BE2C (cell line): ENCODE results near the gene FAM180B.

ENCODE experiments used
- DNase-seq: peaks from one replicate; pipeline ENCODE4 v3.0.0-alpha.2; 2020
- H3K27me3 ChIP-seq: fragments of 250-450 bp; sonication (Bioruptor Pico); 2 replicates; pipeline ENCODE4 v1.5.1; 2020; ENCODE audit warnings: mild to moderate bottlenecking
- H3K36me3 ChIP-seq: fragments of 250-450 bp; sonication (Bioruptor Pico); 2 replicates; pipeline ENCODE4 v1.5.1; 2020; ENCODE audit warnings: mild to moderate bottlenecking
- H3K4me1 ChIP-seq: fragments of 250-450 bp; sonication (Bioruptor Pico); 2 replicates; pipeline ENCODE4 v1.5.1; 2020
- H3K4me3 ChIP-seq: 2 replicates; pipeline ENCODE4 v1.5.1; 2011; ENCODE audit warnings: low read depth, low read length
- H3K9me3 ChIP-seq: fragments of 250-450 bp; sonication (Bioruptor Pico); 2 replicates; pipeline ENCODE4 v1.5.1; 2020
- TF ChIP-seq, protein P1 (sequence below): IDR thresholded peaks from 2 replicates; pipeline ENCODE4 v1.5.1; 2012; ENCODE audit warnings: mild to moderate bottlenecking, low read depth, low read length

FAM180B gene

DNA sequence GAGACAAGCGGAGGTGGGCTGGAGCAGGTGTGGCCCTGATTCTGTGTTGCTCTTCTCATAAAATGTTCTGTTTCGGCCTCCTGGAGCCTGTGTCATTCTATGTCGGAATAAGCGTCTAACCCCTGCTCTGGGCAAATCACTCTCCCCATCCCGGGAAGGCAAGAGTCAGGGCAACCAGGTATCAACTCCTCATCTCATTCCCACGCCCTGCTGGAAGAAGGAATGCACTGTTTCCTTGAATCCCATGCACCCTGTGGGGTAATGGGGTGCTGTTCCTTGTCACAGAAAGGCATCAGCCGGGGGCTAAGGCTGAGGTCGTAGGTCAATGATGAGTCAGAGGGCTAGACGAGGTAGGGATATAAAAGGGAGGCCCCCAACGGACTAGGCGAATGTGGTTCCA lies 2.6 kb downstream of the FAM180B start:
- Histone ChIP-seq H3K36me3 (no peaks in the 10 kb centered on the region), H3K4me1 (no peaks in the 10 kb centered on the region), H3K4me3 (no peak overlapping the region), H3K9me3 (no peaks in the 10 kb centered on the region), H3K27me3 (peaks cover 8% of the 10 kb centered on the region)
- TF ChIP-seq, protein P1, sequence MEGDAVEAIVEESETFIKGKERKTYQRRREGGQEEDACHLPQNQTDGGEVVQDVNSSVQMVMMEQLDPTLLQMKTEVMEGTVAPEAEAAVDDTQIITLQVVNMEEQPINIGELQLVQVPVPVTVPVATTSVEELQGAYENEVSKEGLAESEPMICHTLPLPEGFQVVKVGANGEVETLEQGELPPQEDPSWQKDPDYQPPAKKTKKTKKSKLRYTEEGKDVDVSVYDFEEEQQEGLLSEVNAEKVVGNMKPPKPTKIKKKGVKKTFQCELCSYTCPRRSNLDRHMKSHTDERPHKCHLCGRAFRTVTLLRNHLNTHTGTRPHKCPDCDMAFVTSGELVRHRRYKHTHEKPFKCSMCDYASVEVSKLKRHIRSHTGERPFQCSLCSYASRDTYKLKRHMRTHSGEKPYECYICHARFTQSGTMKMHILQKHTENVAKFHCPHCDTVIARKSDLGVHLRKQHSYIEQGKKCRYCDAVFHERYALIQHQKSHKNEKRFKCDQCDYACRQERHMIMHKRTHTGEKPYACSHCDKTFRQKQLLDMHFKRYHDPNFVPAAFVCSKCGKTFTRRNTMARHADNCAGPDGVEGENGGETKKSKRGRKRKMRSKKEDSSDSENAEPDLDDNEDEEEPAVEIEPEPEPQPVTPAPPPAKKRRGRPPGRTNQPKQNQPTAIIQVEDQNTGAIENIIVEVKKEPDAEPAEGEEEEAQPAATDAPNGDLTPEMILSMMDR, result no peak
- DNase-seq, result no peak

DNA sequence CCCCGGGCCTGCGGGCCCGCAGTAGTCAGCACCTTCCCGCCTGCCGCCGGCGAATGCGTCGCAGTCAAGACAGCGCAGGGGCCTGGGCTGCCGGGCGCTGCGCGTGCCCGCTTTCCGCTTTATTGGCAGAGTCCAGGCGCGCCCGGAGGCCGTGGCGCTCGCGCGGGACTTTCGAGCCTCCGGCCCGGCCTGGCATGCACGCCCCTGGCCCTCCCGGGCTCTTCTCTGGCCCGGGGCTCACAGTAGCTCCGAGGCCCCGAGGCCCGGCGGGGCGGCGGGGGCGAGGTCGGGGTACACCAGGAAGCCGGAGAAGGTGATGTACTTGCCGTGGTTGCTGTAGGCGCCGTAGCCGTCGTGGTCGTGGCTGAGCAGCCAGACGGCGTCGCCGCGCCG lies 3.1 kb downstream of the FAM180B start:
- DNase-seq, result no peak
- Histone ChIP-seq H3K27me3 (peaks cover 8% of the 10 kb centered on the region), H3K36me3 (no peaks in the 10 kb centered on the region), H3K4me1 (no peaks in the 10 kb centered on the region), H3K9me3 (no peaks in the 10 kb centered on the region), H3K4me3 (no peak overlapping the region)
- TF ChIP-seq, protein P1, result no peak

DNA sequence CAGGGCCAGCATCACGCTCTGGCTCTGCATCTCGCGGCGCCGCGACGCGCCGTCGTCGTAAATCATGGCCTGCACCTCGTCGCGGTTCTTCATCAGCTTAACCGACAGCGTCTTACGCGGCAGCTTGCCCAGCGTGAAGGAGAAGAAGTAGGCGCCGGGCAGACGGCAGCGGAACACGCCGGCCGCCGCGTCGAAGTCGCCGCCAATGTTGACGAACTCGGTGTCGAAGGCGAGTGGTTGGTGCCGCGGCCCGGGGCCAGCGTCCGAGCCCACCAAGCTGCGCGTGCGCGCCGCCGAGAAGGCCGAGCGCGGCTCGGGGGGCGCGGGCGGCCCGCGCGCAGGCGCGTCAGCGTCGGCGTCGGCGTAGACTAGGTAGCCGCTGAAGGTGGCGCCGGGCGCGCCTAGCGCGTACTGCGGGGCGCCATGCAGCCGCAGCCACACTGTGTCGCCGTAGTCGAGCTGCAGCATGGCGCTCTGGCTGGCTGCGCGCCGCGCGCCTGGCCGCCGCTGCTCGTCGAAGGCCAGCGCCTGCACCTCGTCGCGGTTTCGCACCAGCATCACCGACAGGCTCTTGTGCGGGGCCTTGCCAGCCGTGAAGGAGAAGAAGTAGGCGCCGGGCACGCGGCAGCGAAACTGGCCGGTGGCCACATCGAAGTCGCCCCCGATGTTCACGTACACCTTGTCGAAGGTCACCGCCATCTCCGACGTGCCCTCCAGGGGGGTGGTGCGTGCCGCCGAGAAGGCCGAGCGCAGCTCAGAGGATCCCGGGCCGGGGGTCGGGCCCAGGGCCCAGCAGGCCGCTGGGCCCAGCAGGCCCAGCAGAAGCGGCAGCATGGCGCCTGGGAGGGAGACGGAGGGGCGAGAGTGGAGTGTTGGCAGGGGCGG lies 3.7 kb downstream of the FAM180B start:
- Histone ChIP-seq H3K9me3 (no peaks in the 10 kb centered on the region), H3K27me3 (peaks cover 8% of the 10 kb centered on the region), H3K4me3 (no peak overlapping the region), H3K4me1 (no peaks in the 10 kb centered on the region), H3K36me3 (no peaks in the 10 kb centered on the region)
- TF ChIP-seq, protein P1, result no peak
- no peak for DNase-seq

DNA sequence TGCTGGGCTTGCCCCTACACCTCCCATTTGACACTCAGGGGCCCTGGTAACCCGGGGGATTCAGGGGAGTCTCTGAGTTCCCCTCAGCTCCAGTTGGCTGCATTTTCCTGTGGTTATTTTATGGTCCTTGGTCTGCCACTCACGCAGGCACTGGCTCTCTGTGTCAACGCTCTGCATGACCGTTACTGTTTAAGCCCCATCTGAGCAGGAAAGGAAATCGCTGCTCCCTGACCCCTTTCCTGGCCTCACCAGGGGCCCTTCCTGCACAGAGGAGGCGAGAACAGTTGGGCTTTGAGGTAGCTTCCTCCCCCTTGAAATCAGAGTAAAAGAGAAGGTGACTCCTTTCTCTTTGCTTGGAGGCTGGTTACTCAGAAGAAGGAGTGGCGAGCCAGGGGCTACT lies 5.3 kb downstream of the FAM180B start:
- TF ChIP-seq, protein P1, result no peak
- Histone ChIP-seq H3K4me1 (no peaks in the 10 kb centered on the region), H3K27me3 (peaks cover 8% of the 10 kb centered on the region), H3K36me3 (no peaks in the 10 kb centered on the region), H3K4me3 (no peak overlapping the region), H3K9me3 (no peaks in the 10 kb centered on the region)
- DNase-seq, result no peak

- Histone ChIP-seq H3K9me3 (no peaks in the 10 kb centered on the region), H3K4me1 (no peaks in the 10 kb centered on the region), H3K4me3 (no peak overlapping the region), H3K27me3 (peaks cover 8% of the 10 kb centered on the region), H3K36me3 (no peaks in the 10 kb centered on the region)
- TF ChIP-seq, protein P1, result no peak
- no peak for DNase-seq
Measured at GRCh38 chr11:47592251-47592650, 5.8 kb downstream of the FAM180B start.

DNA sequence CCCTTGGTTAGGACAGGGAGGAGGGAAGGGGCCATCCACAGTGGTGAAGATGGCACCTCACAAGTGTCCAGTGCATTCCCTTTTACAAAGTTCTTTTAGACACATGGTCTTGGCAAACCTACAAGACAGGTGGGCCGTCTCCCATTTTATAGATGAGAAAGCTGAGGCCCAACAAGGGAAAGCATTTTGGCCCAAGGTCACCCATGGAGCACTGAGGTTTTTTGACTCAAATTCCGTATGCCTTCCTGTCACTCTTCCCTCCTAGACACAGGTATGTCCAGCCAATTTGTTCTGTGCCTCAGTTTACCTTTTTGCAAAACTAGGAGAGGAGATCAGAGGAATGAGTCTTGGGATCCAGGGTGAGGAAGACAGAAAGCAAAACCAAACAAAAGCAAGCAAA lies 6.5 kb downstream of the FAM180B start:
- no peaks in the 10 kb centered on the region for H3K36me3 ChIP-seq
- no peaks in the 10 kb centered on the region for H3K9me3 ChIP-seq
- H3K27me3 ChIP-seq, result peaks cover 8% of the 10 kb centered on the region
- H3K4me3 ChIP-seq, result no peak overlapping the region
- H3K4me1 ChIP-seq, result no peaks in the 10 kb centered on the region
- DNase-seq, result no peak
- TF ChIP-seq, protein P1, result no peak
